BLaER1 treated with 17β-estradiol and CSF1 and Interleukin-3, amounts not matched to agents 10 nM and 100 nM (cell line): ENCODE results near the gene TM4SF1.

Source experiments
- H3K27ac ChIP-seq, 11 experiments: shearing (Covaris generic); formaldehyde crosslinking; 2 replicates each; pipeline ENCODE4 v1.8.1; 2022
- H3K27me3 ChIP-seq, 11 experiments: shearing (Covaris generic); formaldehyde crosslinking; 2 replicates each; pipeline ENCODE4 v1.8.1; 2022
- H3K36me3 ChIP-seq, 11 experiments: shearing (Covaris generic); formaldehyde crosslinking; 2 replicates each; pipeline ENCODE4 v1.8.1; 2022
- H3K4me1 ChIP-seq, 10 experiments: shearing (Covaris generic); formaldehyde crosslinking; 2 replicates each; pipeline ENCODE4 v1.8.1; 2022
- H3K4me2 ChIP-seq, 11 experiments: shearing (Covaris generic); formaldehyde crosslinking; 2 replicates each; pipeline ENCODE4 v1.8.1; 2022
- H3K4me3 ChIP-seq, 10 experiments: shearing (Covaris generic); formaldehyde crosslinking; 2 replicates each; pipeline ENCODE4 v1.8.1; 2022
- H3K9ac ChIP-seq, 11 experiments: shearing (Covaris generic); formaldehyde crosslinking; 2 replicates each; pipeline ENCODE4 v1.8.1; 2022
- H3K9me3 ChIP-seq, 11 experiments: shearing (Covaris generic); formaldehyde crosslinking; replicated peaks in 1 of 11; 2 replicates each; pipeline ENCODE4 v1.8.1; 2022
- H4K20me1 ChIP-seq, 11 experiments: shearing (Covaris generic); formaldehyde crosslinking; 2 replicates each; pipeline ENCODE4 v1.8.1; 2022
- Cebpa-rat ChIP-seq, 11 experiments: shearing (Covaris generic); IDR thresholded peaks; 2 replicates each; pipeline ENCODE4 v1.8.1; 2022

The TM4SF1 gene

DNA sequence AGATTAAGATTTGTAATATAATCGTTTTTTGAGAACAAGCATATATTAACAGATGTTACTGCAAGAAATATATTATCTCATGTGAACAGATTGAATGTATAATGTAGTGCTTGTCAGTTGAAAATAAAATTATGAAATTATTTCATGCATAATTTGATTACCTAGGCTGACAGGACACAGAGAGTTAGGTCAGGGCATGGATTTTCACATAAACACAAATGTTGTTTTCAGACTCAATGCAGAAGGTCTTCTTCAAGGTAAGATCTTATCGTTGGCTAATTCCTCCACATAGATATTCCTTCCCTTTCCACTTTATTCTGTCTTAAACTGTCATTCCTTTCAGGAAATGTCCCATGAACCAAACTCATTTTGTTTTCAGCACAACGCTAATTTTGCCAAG, 20.1 kb upstream of the TM4SF1 start:
- no peak for TF ChIP-seq Cebpa-rat (IDR thresholded peaks at IDR 0.05)
- no peaks in the 10 kb centered on the region for H3K27me3 ChIP-seq

DNA sequence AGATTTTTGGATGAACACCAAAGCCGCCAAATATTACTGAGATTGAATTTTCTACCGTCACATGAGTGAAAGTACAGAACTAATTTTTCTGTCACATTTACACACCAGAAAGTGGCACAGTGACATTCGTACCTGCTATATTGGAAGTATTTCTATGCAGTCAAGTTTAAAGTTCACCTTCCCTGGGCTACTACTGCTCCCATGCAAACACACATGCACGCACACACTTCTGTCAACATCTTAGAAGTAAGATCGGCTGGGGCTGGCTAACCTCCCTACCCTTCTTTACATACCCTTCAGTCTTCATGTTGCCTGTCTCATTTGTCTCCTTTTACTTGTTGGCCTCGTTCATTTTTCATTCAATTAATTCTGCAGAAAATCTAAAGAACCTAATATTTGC, 19.0 kb upstream of the TM4SF1 start:
- no peaks in the 10 kb centered on the region for H3K27me3 ChIP-seq
- no peak overlapping the region for H3K4me3 ChIP-seq
- no peak overlapping the region for H3K9ac ChIP-seq
- no peaks in the 10 kb centered on the region; a peak in 1 of 22 replicates for H3K9me3 ChIP-seq
- H4K20me1 ChIP-seq: no peaks in the 10 kb centered on the region
- no peak overlapping the region for H3K4me2 ChIP-seq
- peaks cover 0 to 12% (median 0%) of the 10 kb centered on the region in 10 experiments; a peak in 6 of 20 replicates for H3K4me1 ChIP-seq
- H3K36me3 ChIP-seq: no peaks in the 10 kb centered on the region
- no peak overlapping the region for H3K27ac ChIP-seq
- no peak for TF ChIP-seq Cebpa-rat (IDR thresholded peaks at IDR 0.05)

More for the DNA sequence above, 20.1 kb upstream of the TM4SF1 start:
- H3K27ac ChIP-seq: no peak overlapping the region
- no peak overlapping the region for H3K9ac ChIP-seq
- no peaks in the 10 kb centered on the region for H4K20me1 ChIP-seq
- no peak overlapping the region for H3K4me3 ChIP-seq
- H3K36me3 ChIP-seq: no peaks in the 10 kb centered on the region
- peaks cover 0 to 12% (median 0%) of the 10 kb centered on the region in 10 experiments; a peak in 6 of 20 replicates for H3K4me1 ChIP-seq
- no peaks in the 10 kb centered on the region; a peak in 1 of 22 replicates for H3K9me3 ChIP-seq
- no peak overlapping the region for H3K4me2 ChIP-seq

DNA sequence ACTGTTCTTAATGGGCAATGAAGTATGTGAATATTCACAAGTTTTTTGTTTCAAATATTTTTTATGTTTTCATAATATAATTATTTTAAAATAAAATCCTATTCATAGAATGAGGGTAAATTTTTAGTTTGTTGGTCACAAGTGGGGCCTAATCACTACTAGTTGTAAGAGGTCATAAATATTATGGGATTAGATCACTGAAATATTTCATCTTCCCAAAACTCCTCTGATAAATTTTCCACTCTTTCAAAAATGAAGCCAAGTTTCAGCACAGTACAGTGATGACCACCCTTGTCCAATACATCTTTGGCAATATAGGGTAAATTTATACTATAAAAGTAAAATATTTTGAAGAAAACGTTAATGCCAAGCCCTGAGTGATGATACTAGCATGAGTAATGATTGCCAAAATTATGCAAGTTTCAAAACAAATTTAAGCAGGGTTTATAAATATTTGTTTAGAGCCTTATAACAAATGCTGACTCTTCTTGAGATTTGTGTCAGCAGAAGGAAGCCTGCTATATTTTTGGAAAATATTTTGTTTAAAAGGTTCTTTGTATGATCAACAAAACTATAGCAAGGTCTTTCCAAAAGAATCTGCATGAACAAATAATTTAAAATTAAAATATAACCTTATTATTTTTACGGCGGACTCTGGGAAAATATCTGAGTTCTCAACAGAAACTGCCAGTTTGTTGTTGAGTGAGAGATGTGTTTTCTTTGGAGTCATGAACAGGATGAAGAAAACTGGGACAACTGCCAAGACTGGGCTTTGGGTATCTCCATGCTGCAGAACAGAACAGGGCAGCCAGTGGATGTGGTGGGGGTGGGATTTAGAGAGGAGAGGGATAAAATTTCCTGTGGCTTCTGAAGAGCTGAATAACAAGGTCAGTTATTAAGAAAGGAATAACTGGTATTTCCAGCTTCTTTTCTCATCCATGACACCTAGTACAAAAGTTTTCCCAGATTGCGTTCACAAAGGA, 17.9 kb upstream of the TM4SF1 start:
- Histone ChIP-seq H3K27me3 (no peaks in the 10 kb centered on the region), H3K4me3 (no peak overlapping the region), H3K4me2 (no peak overlapping the region), H3K9ac (no peak overlapping the region), H4K20me1 (no peaks in the 10 kb centered on the region), H3K27ac (no peak overlapping the region), H3K36me3 (no peaks in the 10 kb centered on the region), H3K4me1 (peaks cover 0 to 12% (median 0%) of the 10 kb centered on the region in 10 experiments; a peak in 5 of 20 replicates), H3K9me3 (peaks cover 0 to 5% (median 0%) of the 10 kb centered on the region in 11 experiments; a peak in 1 of 22 replicates)
- TF ChIP-seq Cebpa-rat (IDR thresholded peaks at IDR 0.05): no peak

DNA sequence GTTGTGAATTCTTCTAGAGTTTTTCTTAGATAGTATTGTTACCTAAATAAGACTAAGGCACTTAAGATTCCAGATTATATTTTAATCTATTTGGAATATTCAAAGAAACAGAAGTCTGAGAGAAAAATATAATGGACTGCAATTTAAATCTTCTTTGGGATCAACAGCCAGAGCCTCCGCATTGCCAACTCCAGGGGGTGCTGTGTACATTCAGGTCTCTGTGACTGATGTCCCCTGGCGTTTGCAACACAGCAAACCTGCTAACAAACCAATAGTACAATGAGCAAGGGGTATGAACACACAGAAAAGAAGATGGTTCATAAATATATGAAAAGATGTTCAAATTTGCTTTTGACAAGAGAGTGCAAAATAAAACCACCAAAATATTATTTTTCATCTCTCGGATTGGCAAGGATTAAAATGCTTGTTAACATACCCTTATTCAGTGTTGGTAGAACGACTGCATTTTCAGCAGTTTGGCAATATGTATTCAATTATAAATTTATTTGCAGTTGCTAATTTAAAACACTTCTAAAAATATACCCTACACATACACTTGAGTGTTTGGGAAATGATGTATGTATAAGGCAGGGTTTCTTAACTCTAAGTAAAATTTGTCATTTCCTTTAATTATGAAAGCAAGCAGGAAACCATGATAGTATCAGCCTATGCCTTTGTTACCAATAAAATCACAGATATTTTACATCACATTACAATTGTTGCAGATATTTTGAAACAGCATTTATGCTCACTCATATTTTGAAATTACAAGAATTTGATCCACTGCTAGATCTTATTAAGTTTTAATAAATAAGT, 16.1 kb upstream of the TM4SF1 start:
- H3K4me3 ChIP-seq: no peak overlapping the region
- peaks cover 0 to 12% (median 0%) of the 10 kb centered on the region in 10 experiments; a peak in 5 of 20 replicates for H3K4me1 ChIP-seq
- H3K27me3 ChIP-seq: no peaks in the 10 kb centered on the region
- H3K27ac ChIP-seq: no peak overlapping the region
- peaks cover 9 to 19% (median 12%) of the 10 kb centered on the region in 11 experiments; a peak in 17 of 22 replicates for H3K9me3 ChIP-seq
- peak overlapping the region in 2 of 11 experiments; percentile 4 to 36; a peak in 2 of 22 replicates for H3K4me2 ChIP-seq
- no peak overlapping the region for H3K9ac ChIP-seq
- no peaks in the 10 kb centered on the region for H4K20me1 ChIP-seq
- H3K36me3 ChIP-seq: no peaks in the 10 kb centered on the region
- no peak for TF ChIP-seq Cebpa-rat (IDR thresholded peaks at IDR 0.05)

GRCh38 chr3:149391960-149392359, 14.5 kb upstream of the TM4SF1 start:
- no peak overlapping the region for H3K9ac ChIP-seq
- peaks cover 0 to 12% (median 0%) of the 10 kb centered on the region in 10 experiments; a peak in 5 of 20 replicates for H3K4me1 ChIP-seq
- peaks cover 9 to 22% (median 12%) of the 10 kb centered on the region in 11 experiments; a peak in 17 of 22 replicates for H3K9me3 ChIP-seq
- H4K20me1 ChIP-seq: no peaks in the 10 kb centered on the region
- no peaks in the 10 kb centered on the region for H3K36me3 ChIP-seq
- no peak for TF ChIP-seq Cebpa-rat (IDR thresholded peaks at IDR 0.05)
- H3K4me3 ChIP-seq: no peak overlapping the region
- H3K4me2 ChIP-seq: no peak overlapping the region
- H3K27me3 ChIP-seq: no peaks in the 10 kb centered on the region
- no peak overlapping the region for H3K27ac ChIP-seq

DNA sequence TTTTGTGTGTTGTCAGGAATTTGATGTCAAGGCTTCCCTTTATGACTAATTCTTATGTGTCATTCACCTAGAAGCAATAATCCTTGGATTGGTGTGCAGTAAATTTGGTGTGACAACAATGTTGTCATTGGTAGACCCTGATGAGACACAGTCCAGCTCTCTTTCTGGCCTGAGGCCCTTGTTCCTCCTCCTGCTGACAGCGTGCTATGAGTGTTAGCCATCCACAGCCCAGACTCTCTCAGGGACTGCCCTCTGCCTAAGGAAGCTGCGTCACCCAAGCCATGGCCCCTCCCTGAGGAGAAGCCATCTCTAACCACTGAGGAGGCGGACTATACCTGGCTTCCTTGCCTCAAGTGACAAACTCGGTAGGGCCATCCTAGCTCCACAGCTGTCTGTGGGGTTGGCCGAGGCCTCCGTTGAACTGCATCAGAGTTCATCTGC, 13.3 kb upstream of the TM4SF1 start:
- no peak overlapping the region for H3K9ac ChIP-seq
- peaks cover 0 to 12% (median 0%) of the 10 kb centered on the region in 10 experiments; a peak in 5 of 20 replicates for H3K4me1 ChIP-seq
- no peak overlapping the region for H3K4me2 ChIP-seq
- no peaks in the 10 kb centered on the region for H3K27me3 ChIP-seq
- peaks cover 9 to 22% (median 12%) of the 10 kb centered on the region in 11 experiments; a peak in 17 of 22 replicates for H3K9me3 ChIP-seq
- no peaks in the 10 kb centered on the region for H3K36me3 ChIP-seq
- no peak overlapping the region for H3K4me3 ChIP-seq
- no peak overlapping the region for H3K27ac ChIP-seq
- H4K20me1 ChIP-seq: no peaks in the 10 kb centered on the region
- no peak for TF ChIP-seq Cebpa-rat (IDR thresholded peaks at IDR 0.05)

- Histone ChIP-seq H3K27ac (no peak overlapping the region), H3K4me1 (peaks cover 0 to 12% (median 0%) of the 10 kb centered on the region in 10 experiments; a peak in 5 of 20 replicates)
Measured at GRCh38 chr3:149390294-149390693, 12.8 kb upstream of the TM4SF1 start.

DNA sequence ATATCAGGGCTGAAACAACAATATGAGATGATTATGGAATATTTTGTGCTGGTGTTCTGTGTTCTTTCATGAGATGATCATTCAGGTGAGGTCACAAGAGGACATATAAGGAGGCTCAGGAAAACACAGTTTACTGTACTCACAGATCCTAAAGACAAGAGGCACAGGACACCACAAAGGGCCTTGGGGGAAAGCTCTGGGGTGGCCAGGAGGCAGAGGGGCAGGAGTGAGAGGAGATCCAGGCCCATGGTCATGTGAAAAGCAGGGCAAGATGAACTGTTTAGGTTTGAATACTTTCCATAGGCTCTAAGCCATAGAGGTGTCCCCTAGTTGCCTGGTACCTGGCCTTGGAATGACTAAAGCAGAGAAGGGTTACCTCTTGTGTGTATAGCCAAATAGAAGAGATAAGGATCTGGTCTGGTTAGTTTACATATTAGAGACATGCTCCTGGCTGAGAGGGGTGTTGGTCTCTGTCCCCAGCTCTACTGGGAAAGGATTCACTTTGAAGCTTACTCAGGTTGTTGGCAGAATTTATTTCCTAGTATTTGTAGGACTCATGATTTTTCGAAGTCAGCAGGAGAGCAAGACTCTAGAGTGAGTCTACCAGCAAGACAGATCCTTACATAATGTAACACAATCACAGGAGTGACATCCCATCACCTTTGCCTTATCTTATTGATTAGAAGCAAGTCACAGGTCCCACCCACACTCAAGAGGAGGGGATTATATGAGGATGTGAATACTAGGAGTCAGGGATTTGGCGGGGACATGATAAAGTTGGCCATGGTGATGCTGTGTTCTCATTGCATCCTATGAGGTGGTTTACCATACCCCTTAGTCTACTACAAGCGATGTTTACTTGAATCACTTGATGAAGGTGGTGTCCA, 11.3 kb upstream of the TM4SF1 start:
- no peak overlapping the region for H3K9ac ChIP-seq
- no peaks in the 10 kb centered on the region for H3K36me3 ChIP-seq
- peaks cover 0 to 6% (median 0%) of the 10 kb centered on the region in 10 experiments; a peak in 5 of 20 replicates for H3K4me1 ChIP-seq
- no peak for TF ChIP-seq Cebpa-rat (IDR thresholded peaks at IDR 0.05)
- H3K4me2 ChIP-seq: no peak overlapping the region
- no peaks in the 10 kb centered on the region for H4K20me1 ChIP-seq
- peaks cover 9 to 22% (median 12%) of the 10 kb centered on the region in 11 experiments; a peak in 17 of 22 replicates for H3K9me3 ChIP-seq
- H3K27me3 ChIP-seq: no peaks in the 10 kb centered on the region
- H3K4me3 ChIP-seq: no peak overlapping the region
- H3K27ac ChIP-seq: no peak overlapping the region

More at GRCh38 chr3:149390294-149390693, 12.8 kb upstream of the TM4SF1 start:
- Histone ChIP-seq H3K9ac (no peak overlapping the region), H3K36me3 (no peaks in the 10 kb centered on the region), H3K9me3 (peaks cover 9 to 22% (median 12%) of the 10 kb centered on the region in 11 experiments; a peak in 17 of 22 replicates), H3K4me3 (no peak overlapping the region), H3K4me2 (no peak overlapping the region), H3K27me3 (no peaks in the 10 kb centered on the region), H4K20me1 (no peaks in the 10 kb centered on the region)
- TF ChIP-seq Cebpa-rat (IDR thresholded peaks at IDR 0.05): no peak
